PC-9 (cell line): ENCODE results near the gene MEFV.

Source experiments
- CTCF ChIP-seq: fragments of 200-600 bp; sonication (generic); conservative IDR thresholded peaks from 2 replicates; pipeline ENCODE4 v1.6.1; 2017; ENCODE audit warnings: mixed run types, antibody characterized with exemption, mild to moderate bottlenecking, moderate library complexity
- EZH2 ChIP-seq: fragments of 200-600 bp; sonication (generic); IDR thresholded peaks from 2 replicates; pipeline ENCODE4 v1.8.0; 2017; ENCODE audit warnings: antibody characterized with exemption, low read depth

GRCh38 chr16:3216263-3216640 is 40.2 kb downstream of the MEFV start:
- TF ChIP-seq CTCF (no peak), EZH2 (no peak)
